Ovary (tissue), 3 donors: ENCODE measurements around the gene PVALB.

Source experiments
- CTCF ChIP-seq, 3 donors: fragments of 450-650 bp in 2 of 3; fragments of 200-600 bp in 1 of 3; IDR thresholded peaks; one replicate each; pipeline versions ENCODE4 v1.5.1 to v1.8.0; 2016 to 2022; ENCODE audit warnings: antibody characterized with exemption in 3 of 3, mild to moderate bottlenecking in 1 of 3
- EP300 ChIP-seq: sonication (generic); formaldehyde crosslinking; IDR thresholded peaks from one replicate; pipeline ENCODE4 v1.6.1; 2017; ENCODE audit warnings: antibody characterized with exemption
- POLR2A ChIP-seq: fragments of 450-650 bp; IDR thresholded peaks from one replicate; pipeline ENCODE4 v1.6.1; 2017; ENCODE audit warnings: antibody characterized with exemption, mild to moderate bottlenecking, moderate library complexity
- donor health status: DM: no; HTN: no; CAD: no.

GRCh38 chr22:36798674-36799066, 18.2 kb downstream of the PVALB start:
- TF ChIP-seq CTCF (IDR thresholded peaks at IDR 0.05) (no peak), EP300 (no peak), POLR2A (no peak)
